ENCODE results near the gene LMAN1L.

DNA sequence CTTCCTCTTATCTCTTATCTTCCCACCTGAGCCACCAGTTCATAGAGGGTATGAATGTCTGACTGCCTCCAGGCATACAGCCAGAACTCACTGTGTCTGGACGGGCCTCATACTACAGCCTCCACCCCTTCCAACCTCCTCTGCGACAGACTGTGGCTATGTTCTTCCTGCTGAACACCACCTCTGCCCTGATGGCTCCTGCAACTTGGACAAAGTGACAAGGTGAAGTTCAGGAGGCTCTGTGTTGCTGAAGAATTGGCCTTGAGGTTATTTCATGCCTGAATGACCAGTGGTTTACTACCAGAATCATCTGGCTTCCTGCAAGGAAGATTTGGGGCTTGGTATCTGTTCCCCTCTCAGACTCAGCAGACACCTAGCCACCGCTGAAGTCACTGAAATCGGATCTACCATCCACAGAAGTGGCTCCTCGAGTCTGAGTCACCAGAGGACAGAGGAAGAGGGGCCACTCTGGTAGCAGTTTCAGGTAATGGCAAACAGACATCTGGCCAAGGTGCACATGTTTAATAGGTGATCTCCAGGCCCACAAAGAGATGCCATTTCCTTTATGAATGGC is 44.5 kb downstream of the LMAN1L start:
- TF ChIP-seq, protein P1, sequence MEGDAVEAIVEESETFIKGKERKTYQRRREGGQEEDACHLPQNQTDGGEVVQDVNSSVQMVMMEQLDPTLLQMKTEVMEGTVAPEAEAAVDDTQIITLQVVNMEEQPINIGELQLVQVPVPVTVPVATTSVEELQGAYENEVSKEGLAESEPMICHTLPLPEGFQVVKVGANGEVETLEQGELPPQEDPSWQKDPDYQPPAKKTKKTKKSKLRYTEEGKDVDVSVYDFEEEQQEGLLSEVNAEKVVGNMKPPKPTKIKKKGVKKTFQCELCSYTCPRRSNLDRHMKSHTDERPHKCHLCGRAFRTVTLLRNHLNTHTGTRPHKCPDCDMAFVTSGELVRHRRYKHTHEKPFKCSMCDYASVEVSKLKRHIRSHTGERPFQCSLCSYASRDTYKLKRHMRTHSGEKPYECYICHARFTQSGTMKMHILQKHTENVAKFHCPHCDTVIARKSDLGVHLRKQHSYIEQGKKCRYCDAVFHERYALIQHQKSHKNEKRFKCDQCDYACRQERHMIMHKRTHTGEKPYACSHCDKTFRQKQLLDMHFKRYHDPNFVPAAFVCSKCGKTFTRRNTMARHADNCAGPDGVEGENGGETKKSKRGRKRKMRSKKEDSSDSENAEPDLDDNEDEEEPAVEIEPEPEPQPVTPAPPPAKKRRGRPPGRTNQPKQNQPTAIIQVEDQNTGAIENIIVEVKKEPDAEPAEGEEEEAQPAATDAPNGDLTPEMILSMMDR (IDR thresholded peaks at IDR 0.05; ENCODE audit: low read depth, low read length, missing input control), result no peak
- TF ChIP-seq, protein P2, sequence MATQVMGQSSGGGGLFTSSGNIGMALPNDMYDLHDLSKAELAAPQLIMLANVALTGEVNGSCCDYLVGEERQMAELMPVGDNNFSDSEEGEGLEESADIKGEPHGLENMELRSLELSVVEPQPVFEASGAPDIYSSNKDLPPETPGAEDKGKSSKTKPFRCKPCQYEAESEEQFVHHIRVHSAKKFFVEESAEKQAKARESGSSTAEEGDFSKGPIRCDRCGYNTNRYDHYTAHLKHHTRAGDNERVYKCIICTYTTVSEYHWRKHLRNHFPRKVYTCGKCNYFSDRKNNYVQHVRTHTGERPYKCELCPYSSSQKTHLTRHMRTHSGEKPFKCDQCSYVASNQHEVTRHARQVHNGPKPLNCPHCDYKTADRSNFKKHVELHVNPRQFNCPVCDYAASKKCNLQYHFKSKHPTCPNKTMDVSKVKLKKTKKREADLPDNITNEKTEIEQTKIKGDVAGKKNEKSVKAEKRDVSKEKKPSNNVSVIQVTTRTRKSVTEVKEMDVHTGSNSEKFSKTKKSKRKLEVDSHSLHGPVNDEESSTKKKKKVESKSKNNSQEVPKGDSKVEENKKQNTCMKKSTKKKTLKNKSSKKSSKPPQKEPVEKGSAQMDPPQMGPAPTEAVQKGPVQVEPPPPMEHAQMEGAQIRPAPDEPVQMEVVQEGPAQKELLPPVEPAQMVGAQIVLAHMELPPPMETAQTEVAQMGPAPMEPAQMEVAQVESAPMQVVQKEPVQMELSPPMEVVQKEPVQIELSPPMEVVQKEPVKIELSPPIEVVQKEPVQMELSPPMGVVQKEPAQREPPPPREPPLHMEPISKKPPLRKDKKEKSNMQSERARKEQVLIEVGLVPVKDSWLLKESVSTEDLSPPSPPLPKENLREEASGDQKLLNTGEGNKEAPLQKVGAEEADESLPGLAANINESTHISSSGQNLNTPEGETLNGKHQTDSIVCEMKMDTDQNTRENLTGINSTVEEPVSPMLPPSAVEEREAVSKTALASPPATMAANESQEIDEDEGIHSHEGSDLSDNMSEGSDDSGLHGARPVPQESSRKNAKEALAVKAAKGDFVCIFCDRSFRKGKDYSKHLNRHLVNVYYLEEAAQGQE (IDR thresholded peaks at IDR 0.05), result no peak
